HFFc6 (cell line): ENCODE data around the gene GTF2B. TPM values are rescaled to one million over a fixed set of nuclear protein-coding genes. Genes with fewer than 3 reads are reported as not detected.
"Not testable (repeated sequence)": the region's sequence is repeated elsewhere in the genome, so short reads cannot be mapped to it uniquely, and the experiment has no call there.

Source experiments
- DNase-seq: peaks from one replicate; pipeline ENCODE4 v3.0.0-alpha.2; 2018
- H3K27ac Mint-ChIP-seq: 2 replicates; pipeline ENCODE4 v1.8.0; 2020; ENCODE audit warnings: mild to moderate bottlenecking, mixed read lengths
- H3K27me3 Mint-ChIP-seq: 2 replicates; pipeline ENCODE4 v1.8.0; 2021; ENCODE audit warnings: mild to moderate bottlenecking, moderate library complexity, mixed read lengths; ENCODE audit not compliant: insufficient read depth
- H3K36me3 Mint-ChIP-seq: 2 replicates; pipeline ENCODE4 v1.8.0; 2021; ENCODE audit warnings: low read depth, mixed read lengths
- H3K4me1 Mint-ChIP-seq: 2 replicates; pipeline ENCODE4 v1.8.0; 2020; ENCODE audit warnings: low read depth, mixed read lengths
- H3K4me3 Mint-ChIP-seq: 2 replicates; pipeline ENCODE4 v1.8.0; 2020; ENCODE audit warnings: mild to moderate bottlenecking, moderate library complexity, mixed read lengths
- H3K9me3 Mint-ChIP-seq: 2 replicates; pipeline ENCODE4 v1.8.0; 2020; ENCODE audit warnings: mild to moderate bottlenecking, mixed read lengths
- CTCF ChIP-seq: fragments of 200-600 bp; sonication (generic); IDR thresholded peaks from 2 replicates; pipeline ENCODE4 v1.5.0; 2021; ENCODE audit warnings: antibody characterized with exemption, mild to moderate bottlenecking
- total RNA-seq, 6 experiments: library from RNA; stranded (reverse); fragmentation: NEBNext Ultra II Directional; extraction: Animal tissue kit (Norgen Biotek cat#: 25700); gene quantifications; 2 replicates in 1 of 6; 3 replicates in 5 of 6; pipeline ENCODE4 v1.2.3, GENCODE V29; 2021

GTF2B gene
- total RNA-seq, 6 experiments from 2014 or later: 24.8 to 29.7 (median 27.0) TPM

- Mint-ChIP-seq H3K27ac (peak overlapping the region; percentile 67), H3K4me1 (peaks cover 38% of the 10 kb centered on the region), H3K36me3 (peaks cover 14% of the 10 kb centered on the region; the same call in 1 of the 2 replicates), H3K4me3 (no peak overlapping the region), H3K27me3 (no peaks in the 10 kb centered on the region), H3K9me3 (no peaks in the 10 kb centered on the region)
- DNase-seq: peak; percentile 37
- no peak for TF ChIP-seq CTCF
Observed at GRCh38 chr1:88883156-88883555, 8.2 kb downstream of the GTF2B start.

GRCh38 chr1:88880717-88881116 is 10.7 kb downstream of the GTF2B start:
- H3K9me3 Mint-ChIP-seq, DNase-seq, H3K4me3 Mint-ChIP-seq, H3K27me3 Mint-ChIP-seq, H3K27ac Mint-ChIP-seq: not testable (repeated sequence)
- peaks cover 10% of the 10 kb centered on the region; the same call in 1 of the 2 replicates for H3K36me3 Mint-ChIP-seq
- peaks cover 39% of the 10 kb centered on the region for H3K4me1 Mint-ChIP-seq

GRCh38 chr1:88878731-88879130 is 12.6 kb downstream of the GTF2B start:
- H3K36me3 Mint-ChIP-seq: peaks cover 10% of the 10 kb centered on the region; the same call in 1 of the 2 replicates
- no peak for TF ChIP-seq CTCF
- no peak for DNase-seq
- H3K4me3 Mint-ChIP-seq: no peak overlapping the region
- H3K27ac Mint-ChIP-seq: peak overlapping the region; percentile 29
- H3K9me3 Mint-ChIP-seq: no peaks in the 10 kb centered on the region
- peaks cover 35% of the 10 kb centered on the region for H3K4me1 Mint-ChIP-seq
- peaks cover 2% of the 10 kb centered on the region; the same call in 1 of the 2 replicates for H3K27me3 Mint-ChIP-seq

- Mint-ChIP-seq H3K27ac (peak overlapping the region; percentile 86), H3K4me3 (no peak overlapping the region), H3K9me3 (no peaks in the 10 kb centered on the region), H3K27me3 (peaks cover 2% of the 10 kb centered on the region; the same call in 1 of the 2 replicates), H3K4me1 (peaks cover 29% of the 10 kb centered on the region), H3K36me3 (peaks cover 10% of the 10 kb centered on the region; the same call in 1 of the 2 replicates)
- DNase-seq: no peak
- TF ChIP-seq CTCF: no peak
Observed at GRCh38 chr1:88877911-88878310, 13.5 kb downstream of the GTF2B start.

- no peaks in the 10 kb centered on the region for H3K9me3 Mint-ChIP-seq
- no peak overlapping the region for H3K4me3 Mint-ChIP-seq
- H3K36me3 Mint-ChIP-seq: peaks cover 10% of the 10 kb centered on the region; the same call in 1 of the 2 replicates
- H3K27ac Mint-ChIP-seq: peak overlapping the region; percentile 86
- peak; percentile 28 for DNase-seq
- peaks cover 2% of the 10 kb centered on the region; the same call in 1 of the 2 replicates for H3K27me3 Mint-ChIP-seq
- TF ChIP-seq CTCF: peak; percentile 90
- H3K4me1 Mint-ChIP-seq: peaks cover 24% of the 10 kb centered on the region
Observed at GRCh38 chr1:88877382-88877825, 14.0 kb downstream of the GTF2B start.

- Mint-ChIP-seq H3K4me1 (peaks cover 19% of the 10 kb centered on the region), H3K9me3 (no peaks in the 10 kb centered on the region), H3K27me3 (peaks cover 2% of the 10 kb centered on the region; the same call in 1 of the 2 replicates), H3K4me3 (no peak overlapping the region), H3K36me3 (peaks cover 4% of the 10 kb centered on the region; the same call in 1 of the 2 replicates), H3K27ac (0 out of 2 replicates have a peak overlapping the region, but pooled peaks have one; percentile 86)
- no peak for TF ChIP-seq CTCF
- DNase-seq: no peak
Observed at GRCh38 chr1:88876573-88877365, 14.6 kb downstream of the GTF2B start.
